Measurements from ENCODE around the gene SULT2B1. TPM values are rescaled to one million over a fixed set of nuclear protein-coding genes. Genes with fewer than 3 reads are reported as not detected.

Gene SULT2B1
- total RNA-seq, 1 donor from 2014 or later, result 0.22 TPM

- intact Hi-C loops (cut with DNase I), result no loop called here
- DNase-seq, result peak; percentile 83
These were observed 86.2 kb downstream of the SULT2B1 start for GRCh38 chr19:48637948-48638830.

GRCh38 chr19:48638831-48639381 lies 86.9 kb downstream of the SULT2B1 start:
- intact Hi-C loops (cut with DNase I), result no loop called here
- no peak for ATAC-seq (ENCODE audit: poor library complexity)
- DNase-seq, result no peak

More at GRCh38 chr19:48637948-48638830, 86.2 kb downstream of the SULT2B1 start:
- peak; percentile 42 for ATAC-seq (ENCODE audit: poor library complexity)

DNA sequence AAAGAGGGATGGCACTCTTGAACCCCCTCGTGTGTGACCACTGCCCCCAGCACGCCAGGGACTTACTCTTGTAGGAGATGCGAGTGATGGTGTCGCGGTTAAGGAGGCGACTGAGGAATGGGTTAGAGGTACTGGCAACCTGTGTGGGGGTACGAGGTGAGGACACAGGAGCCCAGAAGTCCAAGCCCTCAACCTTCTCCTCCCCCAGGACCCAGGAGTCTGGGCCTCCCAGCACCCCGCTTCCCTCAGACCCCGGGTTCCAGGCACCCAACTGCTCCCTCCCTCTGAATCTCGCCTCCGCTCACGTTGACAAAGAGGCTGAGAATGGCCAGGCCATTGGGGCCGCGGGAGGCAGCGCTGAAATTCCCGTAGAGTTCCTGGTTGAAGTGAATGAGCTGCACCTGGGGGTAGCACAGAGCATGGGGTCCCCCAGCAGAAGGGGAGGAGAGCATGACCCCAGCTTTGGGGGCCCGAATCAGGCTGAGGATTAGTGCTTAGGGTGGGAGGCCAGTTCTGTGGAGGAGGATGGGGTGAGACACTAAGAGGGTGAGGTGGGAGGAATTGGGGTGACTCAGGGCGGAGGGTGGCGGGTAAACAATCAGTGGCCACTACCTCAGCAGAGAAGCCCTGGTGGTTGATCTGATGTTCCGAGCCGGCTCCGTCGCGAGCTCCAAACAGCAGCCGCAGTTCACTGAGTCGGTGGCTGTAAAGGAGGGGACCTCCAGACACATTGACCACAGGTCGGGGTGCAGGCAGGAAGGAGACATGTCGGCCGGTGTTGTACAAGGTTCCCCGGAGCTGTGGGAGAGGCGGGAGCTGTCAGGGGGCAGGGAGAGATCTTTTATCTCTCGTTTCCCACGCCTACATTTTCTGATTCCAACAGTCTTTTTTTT lies 87.8 kb downstream of the SULT2B1 start:
- intact Hi-C loops (cut with DNase I), result loop anchor here (10.0 kb wide), 1 partner anchor 95 kb away; no protein-coding TSS in a partner anchor
- no peak for ATAC-seq (ENCODE audit: poor library complexity)
- no peak for DNase-seq

GRCh38 chr19:48641850-48642249 lies 89.9 kb downstream of the SULT2B1 start:
- ATAC-seq (ENCODE audit: poor library complexity), result no peak
- intact Hi-C loops (cut with DNase I), result loop anchor here (10.0 kb wide), 1 partner anchor 93 kb away; no protein-coding TSS in a partner anchor
- DNase-seq, result no peak

GRCh38 chr19:48642862-48643261 lies 90.9 kb downstream of the SULT2B1 start:
- ATAC-seq (ENCODE audit: poor library complexity), result no peak
- intact Hi-C loops (cut with DNase I), result loop anchor here (10.0 kb wide), 1 partner anchor 92 kb away; no protein-coding TSS in a partner anchor
- no peak for DNase-seq

GRCh38 chr19:48644355-48644754 lies 92.4 kb downstream of the SULT2B1 start:
- ATAC-seq (ENCODE audit: poor library complexity), result no peak
- no peak for DNase-seq
- intact Hi-C loops (cut with DNase I), result loop anchor here (10.0 kb wide), 1 partner anchor 90 kb away; no protein-coding TSS in a partner anchor

- peak; percentile 79 for DNase-seq
- intact Hi-C loops (cut with DNase I), result loop anchor here (10.0 kb wide), 1 partner anchor 90 kb away; no protein-coding TSS in a partner anchor
- ATAC-seq (ENCODE audit: poor library complexity), result peak; percentile 78
These were observed 93.1 kb downstream of the SULT2B1 start for GRCh38 chr19:48644839-48645619.

GRCh38 chr19:48645620-48646000 lies 93.6 kb downstream of the SULT2B1 start:
- no peak for DNase-seq
- intact Hi-C loops (cut with DNase I), result loop anchor here (10.0 kb wide), 1 partner anchor 89 kb away; no protein-coding TSS in a partner anchor

GRCh38 chr19:48646001-48646721 lies 94.2 kb downstream of the SULT2B1 start, which contains the start of gene CA11:
Gene CA11, minus strand, starts transcription at chr19:48646187. Its CDS starts 555 bp downstream, at chr19:48645632.
- peak; percentile 95 for ATAC-seq (ENCODE audit: poor library complexity)
- peak; percentile 90 for DNase-seq
- intact Hi-C loops (cut with DNase I), result loop anchor here (10.0 kb wide), 1 partner anchor 89 kb away; no protein-coding TSS in a partner anchor

More at GRCh38 chr19:48645620-48646000, 93.6 kb downstream of the SULT2B1 start:
- ATAC-seq (ENCODE audit: poor library complexity), result peak; percentile 11

GRCh38 chr19:48646722-48647216 lies 94.8 kb downstream of the SULT2B1 start:
- DNase-seq, result no peak
- intact Hi-C loops (cut with DNase I), result loop anchor here (10.0 kb wide), 1 partner anchor 88 kb away; no protein-coding TSS in a partner anchor
- ATAC-seq (ENCODE audit: poor library complexity), result no peak

- intact Hi-C loops (cut with DNase I), result loop anchor here (10.0 kb wide), 1 partner anchor 87 kb away; no protein-coding TSS in a partner anchor
- ATAC-seq (ENCODE audit: poor library complexity) (no peak), DNase-seq (no peak)
These were observed 96.2 kb downstream of the SULT2B1 start for GRCh38 chr19:48648134-48648533.

Other genes starting within 250 kb of the SULT2B1 start
- gene EMP3, start 226.6 kb upstream of the SULT2B1 start, total RNA-seq, result 41.8 TPM
- gene TMEM143, start 188.2 kb upstream of the SULT2B1 start, total RNA-seq, result 105 TPM
- gene SYNGR4, start 187.8 kb upstream of the SULT2B1 start, total RNA-seq, result not detected
- 69.5 TPM for gene KDELR1, start 160.6 kb upstream of the SULT2B1 start, total RNA-seq
- gene GRIN2D, start 158.5 kb upstream of the SULT2B1 start, total RNA-seq, result 0.54 TPM
- 16.9 TPM for gene GRWD1, start 106.2 kb upstream of the SULT2B1 start, total RNA-seq
- gene KCNJ14, start 96.6 kb upstream of the SULT2B1 start, total RNA-seq, result 0.24 TPM
- 29.8 TPM for gene CYTH2, start 82.8 kb upstream of the SULT2B1 start, total RNA-seq
- 0.70 TPM for gene LMTK3, start 40.3 kb upstream of the SULT2B1 start, total RNA-seq
- gene SPACA4, start 54.6 kb downstream of the SULT2B1 start, total RNA-seq, result not detected
- gene FAM83E, start 62.9 kb downstream of the SULT2B1 start, total RNA-seq, result not detected
- gene RPL18, start 67.0 kb downstream of the SULT2B1 start, total RNA-seq, result 526 TPM
- gene SPHK2, start 67.3 kb downstream of the SULT2B1 start, total RNA-seq, result 7.6 TPM
- gene DBP, start 85.2 kb downstream of the SULT2B1 start, total RNA-seq, result 14.5 TPM
- 7.5 TPM for gene CA11, start 94.0 kb downstream of the SULT2B1 start, total RNA-seq
- gene NTN5, start 120.8 kb downstream of the SULT2B1 start, total RNA-seq, result not detected
- gene FUT2, start 143.8 kb downstream of the SULT2B1 start, total RNA-seq, result not detected
- 4.8 TPM for gene MAMSTR, start 167.6 kb downstream of the SULT2B1 start, total RNA-seq
- gene RASIP1, start 188.4 kb downstream of the SULT2B1 start, total RNA-seq, result 15.1 TPM
- 0.73 TPM for gene IZUMO1, start 194.7 kb downstream of the SULT2B1 start, total RNA-seq
- gene FUT1, start 200.5 kb downstream of the SULT2B1 start, total RNA-seq, result 1.8 TPM
- not detected for gene FGF21, start 203.4 kb downstream of the SULT2B1 start, total RNA-seq

Measured in Right ventricle myocardium superior (tissue), 1 donor.